Motor neuron (in vitro differentiated cells): ENCODE data around the gene TTC1. TPM values are rescaled to one million over a fixed set of nuclear protein-coding genes. Genes with fewer than 3 reads are reported as not detected.
"Not testable (repeated sequence)": the region's sequence is repeated elsewhere in the genome, so short reads cannot be mapped to it uniquely, and the experiment has no call there.

ENCODE experiments used
- ATAC-seq, 8 experiments: fragments of 200-7000 bp; cut with Tn5 transposase; replicated peaks in 6 of 8; 2 replicates each; pipeline ENCODE4 v1.8.0; 2021; ENCODE audit warnings: mild to moderate bottlenecking in 8 of 8, moderate library complexity in 8 of 8
- H3K27ac ChIP-seq, 2 donors: fragments of 250-450 bp; sonication (Bioruptor Pico); 2 replicates each; pipeline ENCODE4 v1.9.0; 2021; ENCODE audit warnings: antibody characterized with exemption in 2 of 2, mild to moderate bottlenecking in 2 of 2, moderate library complexity in 1 of 2
- H3K4me1 ChIP-seq, 2 donors: fragments of 250-450 bp; sonication (Bioruptor Pico); replicated peaks in 1 of 2; 2 replicates each; pipeline ENCODE4 v1.6.1; 2021; ENCODE audit warnings: antibody characterized with exemption in 2 of 2, mild to moderate bottlenecking in 2 of 2, moderate library complexity in 1 of 2
- H3K4me3 ChIP-seq, 5 donors: fragments of 250-450 bp; sonication (Bioruptor Pico); 2 replicates each; pipeline ENCODE4 v1.9.0; 2021; ENCODE audit warnings: antibody characterized with exemption in 5 of 5, mild to moderate bottlenecking in 5 of 5, moderate library complexity in 4 of 5
- WGBS, 10 experiments: fragments of 450-650 bp; shearing (Covaris generic); methylation state at CpG; one replicate each; pipeline ENCODE4 v1.0.0; 2022; 5-methylcytosine and 5-hydroxymethylcytosine counted together
- in situ Hi-C, 9 experiments: fragments of 400-800 bp; cut with MboI; loops; one replicate each; pipeline ENCODE4 v1.15.0; 2021; ENCODE audit warnings: low sequenced_read_pairs in 9 of 9, low pct_unique_long_range_greater_than_20kb in 2 of 9; ENCODE audit not compliant: unreplicated experiment in 9 of 9
- total RNA-seq, 8 experiments: library from RNA; unstranded; fragments of 300-600 nt; gene quantifications; 2 replicates each; pipeline versions ENCODE4 v1.2.3 to v1.2.4, GENCODE V29; 2022

The TTC1 gene
- total RNA-seq, 8 experiments from 2014 or later: 46.5 to 199 (median 69.8) TPM

DNA sequence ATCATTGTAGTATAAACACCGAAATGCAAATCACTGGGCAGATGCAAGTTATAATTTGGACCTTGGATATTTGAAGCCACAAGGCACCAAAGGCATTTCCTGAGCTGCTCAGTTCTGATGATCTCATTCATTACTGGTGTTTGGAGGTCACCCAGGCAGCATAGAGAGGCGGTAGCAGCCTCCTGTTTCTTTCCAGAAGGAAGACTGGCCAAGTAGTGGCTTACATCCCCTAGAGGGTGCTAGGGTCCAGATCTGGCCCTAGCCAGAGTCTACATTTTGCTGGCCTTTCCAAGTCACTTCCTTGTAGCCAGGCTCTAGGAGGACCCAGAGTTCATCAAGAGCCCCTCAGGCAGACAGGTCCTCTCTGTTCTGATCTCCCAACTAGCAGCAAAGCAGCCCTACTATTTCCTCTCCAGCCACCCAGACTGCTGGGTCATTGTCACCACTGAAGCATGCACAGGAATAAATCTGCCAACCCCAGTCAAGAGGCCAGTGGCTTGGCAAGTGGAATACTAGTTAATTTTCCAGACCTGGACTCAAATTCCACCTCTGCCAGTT lies 33.4 kb upstream of the TTC1 start:
- no peak overlapping the region for H3K4me3 ChIP-seq
- ATAC-seq: peak in 4 of 8 experiments; percentile 45 to 98 (median 82)
- in situ Hi-C loops: loop anchor here in 6 of 9 experiments (25.0 kb wide), 2 partner anchors 538 to 688 kb away; no protein-coding TSS in a partner anchor
- no peak overlapping the region for H3K27ac ChIP-seq
- 0 to 100% (median 13%) methylated on average over 1 to 2 of the region's 2 CpGs; no CpG with 5 or more reads in 4 of the 10 experiments for WGBS, 10 experiments
- H3K4me1 ChIP-seq: no peaks in the 10 kb centered on the region

DNA sequence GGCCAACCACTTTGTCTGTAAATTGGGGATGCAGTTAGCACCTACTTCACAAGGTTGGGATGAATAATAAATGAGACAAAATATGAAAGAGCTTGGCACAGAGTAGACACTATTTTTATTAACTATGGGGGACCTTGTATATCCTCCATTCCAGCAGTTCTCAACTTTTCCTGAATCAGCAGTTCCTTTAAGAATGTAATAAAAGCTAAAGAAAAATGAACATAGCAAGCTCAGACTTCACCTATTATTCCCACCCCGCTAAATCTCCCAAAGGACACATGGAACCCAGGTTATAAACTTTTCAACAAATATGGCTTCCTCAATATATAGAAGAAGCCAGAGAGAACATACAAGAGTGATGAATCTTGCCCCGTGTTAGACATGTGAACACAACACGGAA lies 32.0 kb upstream of the TTC1 start:
- ATAC-seq: no peak
- no peak overlapping the region for H3K4me3 ChIP-seq
- H3K4me1 ChIP-seq: no peaks in the 10 kb centered on the region
- 67 to 100% (median 80%) methylated on average over 1 to 3 of the region's 3 CpGs; no CpG with 5 or more reads in 3 of the 10 experiments for WGBS, 10 experiments
- in situ Hi-C loops: loop anchor here in 6 of 9 experiments (25.0 kb wide), 2 partner anchors 540 to 690 kb away; no protein-coding TSS in a partner anchor
- no peak overlapping the region for H3K27ac ChIP-seq

DNA sequence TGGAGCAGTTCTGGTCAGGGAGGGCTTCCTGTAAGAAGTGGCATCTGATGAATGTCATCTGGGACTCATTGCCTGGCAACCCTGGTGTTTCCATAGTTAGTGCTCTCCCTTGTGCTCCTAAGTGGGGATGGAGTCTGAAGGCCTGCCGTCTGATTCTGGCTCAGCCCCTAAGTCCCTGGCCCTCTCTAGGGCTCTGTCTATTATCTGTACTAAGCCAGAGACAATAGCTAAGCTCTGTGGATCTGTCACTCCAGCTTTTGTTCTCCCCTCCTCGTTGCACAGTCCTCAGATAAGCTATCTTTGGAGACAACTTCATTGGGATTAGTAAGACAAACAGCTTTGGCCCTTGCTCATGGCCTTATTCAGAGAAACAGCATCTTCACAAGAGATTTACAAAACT lies 30.6 kb upstream of the TTC1 start:
- no peaks in the 10 kb centered on the region for H3K4me1 ChIP-seq
- 0 to 67% (median 9%) methylated on average over 1 to 2 of the region's 2 CpGs; no CpG with 5 or more reads in 5 of the 10 experiments for WGBS, 10 experiments
- no peak overlapping the region for H3K4me3 ChIP-seq
- in situ Hi-C loops: loop anchor here in 6 of 9 experiments (25.0 kb wide), 2 partner anchors 541 to 691 kb away; no protein-coding TSS in a partner anchor
- no peak overlapping the region for H3K27ac ChIP-seq
- ATAC-seq: no peak

DNA sequence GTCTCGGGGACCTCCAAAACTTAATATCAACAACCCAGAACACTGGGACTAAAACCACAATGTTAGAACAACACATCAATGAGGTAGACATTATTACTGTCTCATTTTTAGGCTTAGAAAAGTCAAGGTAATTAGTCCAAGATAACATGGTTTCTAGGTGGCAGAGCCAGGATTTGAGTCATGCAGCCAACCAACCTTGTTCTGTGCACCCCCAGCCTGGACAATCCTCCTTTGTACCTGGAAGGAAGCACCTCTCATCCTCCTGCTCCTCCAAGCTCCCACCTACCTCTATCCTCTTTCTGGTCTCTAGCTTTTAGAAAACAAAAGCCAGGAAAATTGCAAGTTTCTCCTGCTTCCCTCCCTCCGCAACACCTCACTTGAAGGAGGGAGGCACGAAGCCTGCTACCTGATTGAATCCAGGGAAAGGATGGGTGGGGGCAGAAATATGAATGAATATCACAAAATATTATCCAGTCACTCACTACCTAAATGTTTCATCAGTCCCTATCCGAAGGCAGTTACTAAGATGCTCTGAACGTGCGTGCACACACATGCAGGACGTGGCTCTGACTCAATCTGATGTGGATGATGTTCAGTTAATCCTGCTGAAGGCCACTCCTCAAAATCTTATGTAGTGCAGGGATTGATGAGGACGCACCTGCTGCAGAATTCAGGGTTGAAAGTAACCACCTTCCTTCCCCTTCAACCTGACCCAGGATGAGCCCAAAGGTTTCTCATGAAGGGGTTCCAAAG lies 26.3 kb upstream of the TTC1 start:
- 50 to 100% (median 84%) methylated on average over 1 to 8 of the region's 8 CpGs; no CpG with 5 or more reads in 1 of the 10 experiments for WGBS, 10 experiments
- Histone ChIP-seq H3K4me3 (no peak overlapping the region), H3K27ac (no peak overlapping the region), H3K4me1 (no peaks in the 10 kb centered on the region)
- in situ Hi-C loops: loop anchor here in 6 of 9 experiments (10.0 to 25.0 kb wide), 3 partner anchors 538 to 695 kb away; no protein-coding TSS in a partner anchor
- ATAC-seq: no peak

GRCh38 chr5:159987031-159987674 lies 21.8 kb upstream of the TTC1 start:
- no peaks in the 10 kb centered on the region for H3K4me1 ChIP-seq
- peak; percentile 96 to 100 (median 99) for ATAC-seq
- H3K27ac ChIP-seq: no peak overlapping the region
- peak overlapping the region; percentile 25 to 39 (median 33) for H3K4me3 ChIP-seq
- in situ Hi-C loops: loop anchor here in 6 of 9 experiments (10.0 to 25.0 kb wide), 3 partner anchors 542 to 700 kb away; no protein-coding TSS in a partner anchor
- WGBS, 10 experiments: 0 to 15% (median 3%) methylated on average over 3 to 24 of the region's 50 CpGs; no CpG with 5 or more reads in 1 of the 10 experiments

- in situ Hi-C loops: loop anchor here in 6 of 9 experiments (25.0 kb wide), 2 partner anchors 553 to 703 kb away; no protein-coding TSS in a partner anchor
Observed at GRCh38 chr5:159990506-159990905, 18.4 kb upstream of the TTC1 start.

DNA sequence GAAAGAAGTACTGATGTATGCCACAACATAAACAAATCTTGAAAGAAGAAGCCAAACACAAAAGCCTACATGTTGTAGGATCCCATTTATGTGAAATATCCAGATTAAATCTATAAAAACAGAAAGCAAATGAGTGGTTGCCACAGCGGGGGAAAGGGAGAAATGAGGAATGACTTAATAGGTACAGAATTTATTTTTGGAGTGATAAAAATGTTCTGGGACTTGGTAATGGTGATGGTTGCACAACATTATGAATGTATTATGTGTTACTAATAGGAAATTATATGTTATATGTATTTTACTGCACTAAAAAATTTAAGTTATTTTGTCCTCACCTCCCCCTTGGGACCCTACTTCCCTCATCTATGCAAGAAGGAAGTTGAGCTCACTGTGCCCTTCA lies 16.4 kb upstream of the TTC1 start:
- no peak overlapping the region for H3K4me3 ChIP-seq
- no peak overlapping the region for H3K27ac ChIP-seq
- in situ Hi-C loops: loop anchor here in 6 of 9 experiments (25.0 kb wide), 2 partner anchors 555 to 705 kb away; no protein-coding TSS in a partner anchor
- no peak for ATAC-seq
- no peaks in the 10 kb centered on the region for H3K4me1 ChIP-seq
- WGBS, 10 experiments: 57 to 90% (median 87%) methylated on average over 1 of the region's 1 CpG; no CpG with 5 or more reads in 2 of the 10 experiments

More at GRCh38 chr5:159990506-159990905, 18.4 kb upstream of the TTC1 start:
- 23 to 88% (median 67%) methylated on average over 1 to 2 of the region's 2 CpGs for WGBS, 10 experiments
- no peak for ATAC-seq
- no peak overlapping the region for H3K4me3 ChIP-seq
- no peak overlapping the region for H3K27ac ChIP-seq
- no peaks in the 10 kb centered on the region for H3K4me1 ChIP-seq

DNA sequence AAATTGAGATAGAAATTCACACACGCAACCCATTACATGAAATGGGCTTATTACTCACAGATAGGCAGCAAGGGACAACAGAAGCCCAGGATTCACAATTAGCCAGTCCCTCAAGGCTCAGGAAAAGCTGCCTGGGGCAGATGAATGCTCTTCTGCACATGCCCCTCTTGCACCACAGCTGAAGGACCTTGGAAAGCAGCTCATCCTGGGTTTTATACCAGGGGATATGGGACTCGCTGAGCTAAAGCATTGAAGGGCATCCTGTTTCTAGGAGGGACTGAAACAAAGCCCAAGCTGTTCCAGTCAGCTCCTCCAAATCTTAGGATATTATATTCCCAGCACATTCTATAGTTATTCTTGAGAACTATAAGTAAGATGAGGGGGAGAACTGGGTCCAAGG lies 15.7 kb upstream of the TTC1 start:
- H3K4me1 ChIP-seq: no peaks in the 10 kb centered on the region
- 33 to 100% (median 100%) methylated on average over 1 to 2 of the region's 2 CpGs; no CpG with 5 or more reads in 4 of the 10 experiments for WGBS, 10 experiments
- no peak for ATAC-seq
- in situ Hi-C loops: loop anchor here in 6 of 9 experiments (25.0 kb wide), 2 partner anchors 556 to 706 kb away; no protein-coding TSS in a partner anchor
- no peak overlapping the region for H3K27ac ChIP-seq
- H3K4me3 ChIP-seq: no peak overlapping the region

GRCh38 chr5:159995907-159996306 lies 13.0 kb upstream of the TTC1 start:
- no peaks in the 10 kb centered on the region for H3K4me1 ChIP-seq
- in situ Hi-C loops: loop anchor here in 6 of 9 experiments (25.0 kb wide), 2 partner anchors 559 to 709 kb away; no protein-coding TSS in a partner anchor
- H3K27ac ChIP-seq: no peak overlapping the region
- 51 to 100% (median 73%) methylated on average over 1 to 3 of the region's 3 CpGs; no CpG with 5 or more reads in 3 of the 10 experiments for WGBS, 10 experiments
- no peak overlapping the region for H3K4me3 ChIP-seq
- no peak for ATAC-seq

- WGBS, 10 experiments: 80 to 100% (median 86%) methylated on average over 1 to 3 of the region's 3 CpGs; no CpG with 5 or more reads in 5 of the 10 experiments
- H3K4me1 ChIP-seq: no peaks in the 10 kb centered on the region
- H3K27ac ChIP-seq: no peak overlapping the region
- in situ Hi-C loops: loop anchor here in 3 of 9 experiments (25.0 kb wide), 1 partner anchor 336 kb away; no protein-coding TSS in a partner anchor
- no peak overlapping the region for H3K4me3 ChIP-seq
- ATAC-seq: no peak
Observed at GRCh38 chr5:160001457-160001856, 7.5 kb upstream of the TTC1 start.

DNA sequence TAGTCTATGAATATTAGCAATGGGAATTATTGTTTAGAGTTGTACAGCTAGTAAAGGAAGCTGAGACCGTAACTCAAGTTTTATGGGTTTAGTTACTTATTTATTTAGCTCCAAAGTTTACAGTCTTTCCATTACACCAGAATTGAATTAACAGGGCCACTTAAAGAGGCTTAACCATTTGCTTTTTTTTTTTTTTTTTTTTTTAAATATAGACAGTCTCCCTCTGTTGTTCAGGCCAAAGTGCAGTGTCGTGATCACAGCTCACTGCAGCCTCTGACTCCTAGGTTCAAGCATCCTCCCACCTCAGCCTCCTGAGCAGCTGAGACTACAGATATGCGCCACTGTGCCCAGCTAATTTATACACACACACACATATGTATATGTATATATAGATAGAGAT lies 1.4 kb upstream of the TTC1 start:
- no peak for ATAC-seq
- 33 to 100% (median 95%) methylated on average over 1 to 3 of the region's 3 CpGs; no CpG with 5 or more reads in 2 of the 10 experiments for WGBS, 10 experiments
- H3K4me3 ChIP-seq: no peak overlapping the region
- H3K27ac ChIP-seq: no peak overlapping the region
- in situ Hi-C loops: loop anchor here in 3 of 9 experiments (25.0 kb wide), 1 partner anchor 330 kb away; no protein-coding TSS in a partner anchor
- peaks cover 12 to 15% of the 10 kb centered on the region in 2 donors for H3K4me1 ChIP-seq

GRCh38 chr5:160008529-160008876 lies 436 bp upstream of the TTC1 start:
- in situ Hi-C loops: loop anchor here in 3 of 9 experiments (25.0 kb wide), 1 partner anchor 329 kb away; no protein-coding TSS in a partner anchor
- Histone ChIP-seq H3K4me3 (peak overlapping the region in 4 of 5 donors; percentile 4 to 91 (median 78)), H3K4me1 (peaks cover 12 to 15% of the 10 kb centered on the region in 2 donors)
- 70 to 95% (median 89%) methylated on average over 3 to 13 of the region's 14 CpGs; no CpG with 5 or more reads in 2 of the 10 experiments for WGBS, 10 experiments
- not testable (repeated sequence) for H3K27ac ChIP-seq, ATAC-seq
